Measurements from ENCODE around the gene NIT1. TPM values are rescaled to one million over a fixed set of nuclear protein-coding genes. Genes with fewer than 3 reads are reported as not detected.

NIT1 gene
- total and polyA plus RNA-seq, 12 donors: 24.1 to 41.2 (median 32.1) TPM

GRCh38 chr1:161162806-161163205 is 44.9 kb downstream of the NIT1 start:
- no peak for TF ChIP-seq CTCF (IDR thresholded peaks at IDR 0.05)
- Histone ChIP-seq H3K36me3 (peaks cover 0 to 53% (median 5%) of the 10 kb centered on the region in 9 donors), H3K4me1 (peaks cover 12 to 55% (median 46%) of the 10 kb centered on the region in 9 donors), H3K27me3 (no peaks in the 10 kb centered on the region), H3K4me3 (no peak overlapping the region), H3K9me3 (no peaks in the 10 kb centered on the region), H3K27ac (no peak overlapping the region)
- DNase-seq: no peak
- intact Hi-C loops (cut with DNase I): no loop called here
- ATAC-seq: no peak
- WGBS, 2 donors: 93 to 96% methylated on average over 10 of the region's 10 CpGs

DNA sequence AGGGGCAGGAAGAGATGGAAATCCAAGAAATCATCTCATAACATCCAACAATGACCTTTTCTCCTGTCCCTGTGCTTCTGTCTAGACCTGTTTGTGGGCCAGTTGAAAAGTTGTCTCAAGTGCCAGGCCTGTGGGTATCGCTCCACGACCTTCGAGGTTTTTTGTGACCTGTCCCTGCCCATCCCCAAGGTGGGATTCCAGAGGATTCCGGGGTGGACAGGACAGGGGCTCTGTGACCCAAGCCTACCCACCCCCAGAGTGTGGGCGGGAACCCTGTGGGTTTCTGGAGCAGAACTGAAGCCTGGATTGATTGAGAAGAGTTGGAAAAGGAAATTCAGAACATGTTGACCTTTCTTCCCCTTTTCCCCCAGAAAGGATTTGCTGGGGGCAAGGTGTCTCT is 45.9 kb downstream of the NIT1 start:
- Histone ChIP-seq H3K36me3 (peaks cover 0 to 54% (median 5%) of the 10 kb centered on the region in 9 donors), H3K9me3 (no peaks in the 10 kb centered on the region), H3K4me3 (no peak overlapping the region), H3K4me1 (peaks cover 12 to 53% (median 46%) of the 10 kb centered on the region in 9 donors), H3K27ac (no peak overlapping the region), H3K27me3 (no peaks in the 10 kb centered on the region)
- TF ChIP-seq CTCF (IDR thresholded peaks at IDR 0.05): no peak
- WGBS, 2 donors: 92 to 95% methylated on average over 5 of the region's 5 CpGs
- no peak for ATAC-seq
- intact Hi-C loops (cut with DNase I): no loop called here
- no peak for DNase-seq

DNA sequence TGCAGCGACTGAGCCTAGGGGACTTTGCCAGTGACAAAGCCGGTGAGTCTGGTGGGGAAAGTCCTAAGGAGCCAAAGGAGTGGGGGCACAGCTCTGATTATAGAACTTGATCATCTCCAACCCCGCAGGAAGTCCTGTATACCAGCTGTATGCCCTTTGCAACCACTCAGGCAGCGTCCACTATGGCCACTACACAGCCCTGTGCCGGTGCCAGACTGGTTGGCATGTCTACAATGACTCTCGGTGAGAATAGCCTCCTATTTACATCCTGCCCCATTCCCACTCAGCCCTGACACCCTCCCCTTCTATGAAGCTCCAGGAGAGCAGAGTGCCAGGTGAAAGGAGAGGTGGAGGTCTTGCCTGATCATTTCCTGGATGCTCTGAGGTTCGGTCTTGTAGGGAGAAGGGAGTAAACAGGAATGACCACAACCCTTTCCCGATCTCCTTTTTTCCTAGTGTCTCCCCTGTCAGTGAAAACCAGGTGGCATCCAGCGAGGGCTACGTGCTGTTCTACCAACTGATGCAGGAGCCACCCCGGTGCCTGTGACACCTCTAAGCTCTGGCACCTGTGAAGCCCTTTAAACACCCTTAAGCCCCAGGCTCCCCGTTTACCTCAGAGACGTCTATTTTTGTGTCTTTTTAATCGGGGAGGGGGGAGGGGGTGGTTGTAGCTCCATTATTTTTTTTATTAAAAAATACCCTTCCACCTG is 47.2 kb downstream of the NIT1 start:
- 56 to 57% methylated on average over 14 of the region's 14 CpGs for WGBS, 2 donors
- peak overlapping the region; percentile 86 to 94 (median 88) for H3K27ac ChIP-seq
- peaks cover 0 to 66% (median 5%) of the 10 kb centered on the region in 9 donors for H3K36me3 ChIP-seq
- no peaks in the 10 kb centered on the region for H3K9me3 ChIP-seq
- H3K4me1 ChIP-seq: peaks cover 12 to 48% (median 40%) of the 10 kb centered on the region in 9 donors
- no peak for ATAC-seq
- no peak for TF ChIP-seq CTCF (IDR thresholded peaks at IDR 0.05)
- intact Hi-C loops (cut with DNase I): loop anchor here in 1 of 10 donors (5.0 kb wide), 1 partner anchor 33 kb away; the partner anchor contains the start of gene DEDD
- H3K27me3 ChIP-seq: no peaks in the 10 kb centered on the region
- no peak for DNase-seq
- peak overlapping the region; percentile 62 to 92 (median 78) for H3K4me3 ChIP-seq

DNA sequence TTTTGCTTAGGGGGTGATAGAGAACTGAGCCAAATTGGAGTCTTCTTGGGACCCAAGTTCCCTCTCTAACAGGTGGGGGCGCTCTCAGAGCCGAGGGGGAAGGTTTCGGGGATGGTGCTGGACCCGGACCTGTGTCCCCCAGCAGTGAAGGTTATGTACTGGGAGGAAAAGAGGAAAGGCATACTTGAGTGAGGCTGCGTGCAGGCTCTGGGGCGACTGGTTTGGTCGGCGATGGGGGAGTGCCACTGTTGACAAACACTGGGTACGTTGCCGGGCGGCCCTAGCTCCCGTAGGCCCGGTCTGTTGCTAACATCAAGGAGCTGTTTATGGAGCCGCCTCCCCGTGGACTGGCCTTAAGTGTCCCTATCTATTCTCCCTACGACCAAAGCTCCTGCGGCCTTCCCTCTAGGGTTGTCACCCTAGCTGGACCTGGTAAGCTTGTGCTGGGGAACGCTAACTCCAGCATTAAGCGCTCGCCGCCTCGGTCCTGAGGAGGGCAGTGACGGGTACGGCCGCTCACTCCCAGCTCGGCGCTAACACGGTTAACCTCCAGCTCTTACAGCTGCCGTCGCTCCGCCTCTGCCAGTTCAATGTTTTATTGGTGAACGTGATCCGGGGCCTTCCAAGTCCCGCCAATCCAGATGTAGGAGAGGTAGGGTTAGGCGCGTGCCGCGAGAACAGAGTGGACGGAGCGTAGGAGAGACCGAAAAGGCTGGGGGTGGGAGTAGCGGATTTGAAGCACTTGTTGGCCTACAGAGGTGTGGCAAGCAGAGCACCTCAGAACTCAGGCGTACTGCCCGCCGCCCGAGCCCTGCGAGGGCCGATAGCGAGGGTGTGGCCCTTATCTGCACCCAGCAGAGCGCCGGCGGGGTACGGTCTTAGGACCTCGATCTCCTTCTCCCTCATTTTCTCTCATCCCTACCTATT is 48.1 kb downstream of the NIT1 start, which contains the start of gene PPOX:
Gene PPOX, plus strand, starts transcription at position 685 of the 927 bp plus-strand sequence. CDS start 422 bp downstream, outside the sequence.
- H3K9me3 ChIP-seq: no peaks in the 10 kb centered on the region
- H3K36me3 ChIP-seq: peaks cover 0 to 71% (median 8%) of the 10 kb centered on the region in 9 donors
- H3K4me3 ChIP-seq: peak within 1 kb of the TSS; percentile 62 to 92 (median 78)
- ATAC-seq (peak; percentile 94 to 97 (median 96)), DNase-seq (peak; percentile 93 to 97)
- peaks cover 10 to 41% (median 31%) of the 10 kb centered on the region in 9 donors for H3K4me1 ChIP-seq
- no peaks in the 10 kb centered on the region for H3K27me3 ChIP-seq
- peak within 1 kb of the TSS; percentile 86 to 94 (median 88) for H3K27ac ChIP-seq
- WGBS, 2 donors: 1% methylated on average over 54 of the region's 54 CpGs
- intact Hi-C loops (cut with DNase I): loop anchor here in 1 of 10 donors (5.0 kb wide), 1 partner anchor 34 kb away; the partner anchor contains the start of gene DEDD
- peak in 8 of 9 donors; percentile 6 to 62 (median 45) for TF ChIP-seq CTCF (IDR thresholded peaks at IDR 0.05)
